Uterus (tissue), 2 donors: ENCODE measurements around the gene MCTP1.

Source experiments
- POLR2A ChIP-seq, 2 donors: fragments of 450-650 bp; IDR thresholded peaks; one replicate each; pipeline ENCODE4 v1.6.1; 2016; ENCODE audit warnings: antibody characterized with exemption in 2 of 2, mild to moderate bottlenecking in 1 of 2, moderate library complexity in 1 of 2
- TF ChIP-seq, protein P1 (sequence below), 4 experiments: fragments of 200-600 bp in 2 of 4; fragments of 450-650 bp in 2 of 4; sonication (generic) in 2 of 4; IDR thresholded peaks; one replicate each; pipeline ENCODE4 v1.5.1; 2016 to 2019; ENCODE audit warnings: antibody characterized with exemption in 4 of 4, mild to moderate bottlenecking in 2 of 4, moderate library complexity in 1 of 4

DNA sequence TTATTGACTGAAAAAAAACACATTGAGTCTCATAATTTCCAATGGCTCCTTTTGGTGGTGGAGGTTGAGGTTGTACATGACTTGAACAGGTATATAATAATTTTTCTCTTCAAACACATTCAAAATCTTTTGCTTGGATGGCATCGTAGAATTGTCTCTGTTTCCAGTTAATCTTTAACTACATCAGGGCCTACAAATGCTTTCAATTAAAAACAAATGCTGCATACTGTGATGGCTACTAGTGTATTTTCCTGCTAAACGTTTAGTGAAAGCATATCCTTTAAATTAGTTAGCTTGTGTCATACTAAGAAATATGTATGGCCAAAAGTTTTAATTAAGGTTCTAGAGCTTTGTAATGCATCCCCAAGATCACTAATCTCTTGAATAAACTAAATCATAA is 352.6 kb downstream of the MCTP1 start:
- no peak for TF ChIP-seq POLR2A (IDR thresholded peaks at IDR 0.05)
- TF ChIP-seq, protein P1, sequence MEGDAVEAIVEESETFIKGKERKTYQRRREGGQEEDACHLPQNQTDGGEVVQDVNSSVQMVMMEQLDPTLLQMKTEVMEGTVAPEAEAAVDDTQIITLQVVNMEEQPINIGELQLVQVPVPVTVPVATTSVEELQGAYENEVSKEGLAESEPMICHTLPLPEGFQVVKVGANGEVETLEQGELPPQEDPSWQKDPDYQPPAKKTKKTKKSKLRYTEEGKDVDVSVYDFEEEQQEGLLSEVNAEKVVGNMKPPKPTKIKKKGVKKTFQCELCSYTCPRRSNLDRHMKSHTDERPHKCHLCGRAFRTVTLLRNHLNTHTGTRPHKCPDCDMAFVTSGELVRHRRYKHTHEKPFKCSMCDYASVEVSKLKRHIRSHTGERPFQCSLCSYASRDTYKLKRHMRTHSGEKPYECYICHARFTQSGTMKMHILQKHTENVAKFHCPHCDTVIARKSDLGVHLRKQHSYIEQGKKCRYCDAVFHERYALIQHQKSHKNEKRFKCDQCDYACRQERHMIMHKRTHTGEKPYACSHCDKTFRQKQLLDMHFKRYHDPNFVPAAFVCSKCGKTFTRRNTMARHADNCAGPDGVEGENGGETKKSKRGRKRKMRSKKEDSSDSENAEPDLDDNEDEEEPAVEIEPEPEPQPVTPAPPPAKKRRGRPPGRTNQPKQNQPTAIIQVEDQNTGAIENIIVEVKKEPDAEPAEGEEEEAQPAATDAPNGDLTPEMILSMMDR (IDR thresholded peaks at IDR 0.05): no peak
